ENCODE data around the gene SBK3. TPM values are rescaled to one million over a fixed set of nuclear protein-coding genes. Genes with fewer than 3 reads are reported as not detected.

SBK3 gene
- total RNA-seq, 1 experiment from 2014 or later, result 0.57 TPM

GRCh38 chr19:55567708-55568328 is 22.5 kb upstream of the SBK3 start:
- Mint-ChIP-seq H3K36me3 (ENCODE audit: insufficient read depth, unreplicated experiment) (no peaks in the 10 kb centered on the region), H3K27me3 (ENCODE audit: unreplicated experiment) (peaks cover 27% of the 10 kb centered on the region), H3K4me1 (ENCODE audit: low read depth, unreplicated experiment) (no peaks in the 10 kb centered on the region), H3K4me3 (ENCODE audit: low read depth, unreplicated experiment) (no peak overlapping the region), H3K9me3 (ENCODE audit: low read depth, unreplicated experiment) (no peaks in the 10 kb centered on the region), H3K27ac (ENCODE audit: unreplicated experiment) (no peak overlapping the region)
- BruUV-seq (replicated peaks), result no TSS peak
- intact Hi-C loops (cut with micrococcal nuclease; ENCODE audit: unreplicated experiment), result no loop called here
- TF ChIP-seq CTCF (IDR thresholded peaks at IDR 0.05; ENCODE audit: unreplicated experiment), result no peak
- DNase-seq, result no peak
- CTCF ChIA-PET, result no interaction called here

- Mint-ChIP-seq H3K4me3 (ENCODE audit: low read depth, unreplicated experiment) (no peak overlapping the region), H3K27me3 (ENCODE audit: unreplicated experiment) (peaks cover 27% of the 10 kb centered on the region), H3K4me1 (ENCODE audit: low read depth, unreplicated experiment) (no peaks in the 10 kb centered on the region), H3K36me3 (ENCODE audit: insufficient read depth, unreplicated experiment) (no peaks in the 10 kb centered on the region), H3K9me3 (ENCODE audit: low read depth, unreplicated experiment) (no peaks in the 10 kb centered on the region), H3K27ac (ENCODE audit: unreplicated experiment) (no peak overlapping the region)
- no TSS peak for BruUV-seq (replicated peaks)
- no peak for TF ChIP-seq CTCF (IDR thresholded peaks at IDR 0.05; ENCODE audit: unreplicated experiment)
- intact Hi-C loops (cut with micrococcal nuclease; ENCODE audit: unreplicated experiment), result no loop called here
- CTCF ChIA-PET, result interaction anchor here (1.1 kb wide), 1 partner anchor 19 kb away, joined by 3 read pairs; no protein-coding TSS in a partner anchor
- DNase-seq, result no peak
These were observed 21.5 kb upstream of the SBK3 start for GRCh38 chr19:55566823-55567222.

GRCh38 chr19:55563261-55563690 is 17.9 kb upstream of the SBK3 start:
- TF ChIP-seq CTCF (IDR thresholded peaks at IDR 0.05; ENCODE audit: unreplicated experiment), result no peak
- Mint-ChIP-seq H3K4me3 (ENCODE audit: low read depth, unreplicated experiment) (no peak overlapping the region), H3K36me3 (ENCODE audit: insufficient read depth, unreplicated experiment) (no peaks in the 10 kb centered on the region), H3K27me3 (ENCODE audit: unreplicated experiment) (peaks cover 34% of the 10 kb centered on the region), H3K4me1 (ENCODE audit: low read depth, unreplicated experiment) (no peaks in the 10 kb centered on the region), H3K27ac (ENCODE audit: unreplicated experiment) (no peak overlapping the region), H3K9me3 (ENCODE audit: low read depth, unreplicated experiment) (no peaks in the 10 kb centered on the region)
- intact Hi-C loops (cut with micrococcal nuclease; ENCODE audit: unreplicated experiment), result no loop called here
- BruUV-seq (replicated peaks), result no TSS peak
- CTCF ChIA-PET, result no interaction called here
- no peak for DNase-seq

GRCh38 chr19:55559684-55560083 is 14.3 kb upstream of the SBK3 start:
- Mint-ChIP-seq H3K4me3 (ENCODE audit: low read depth, unreplicated experiment) (no peak overlapping the region), H3K9me3 (ENCODE audit: low read depth, unreplicated experiment) (no peaks in the 10 kb centered on the region), H3K36me3 (ENCODE audit: insufficient read depth, unreplicated experiment) (no peaks in the 10 kb centered on the region), H3K4me1 (ENCODE audit: low read depth, unreplicated experiment) (no peaks in the 10 kb centered on the region), H3K27me3 (ENCODE audit: unreplicated experiment) (peaks cover 26% of the 10 kb centered on the region), H3K27ac (ENCODE audit: unreplicated experiment) (no peak overlapping the region)
- CTCF ChIA-PET, result interaction anchor here (0.6 kb wide), 1 partner anchor 21 kb away, joined by 3 read pairs; no protein-coding TSS in a partner anchor
- intact Hi-C loops (cut with micrococcal nuclease; ENCODE audit: unreplicated experiment), result no loop called here
- BruUV-seq (replicated peaks), result no TSS peak
- no peak for DNase-seq
- no peak for TF ChIP-seq CTCF (IDR thresholded peaks at IDR 0.05; ENCODE audit: unreplicated experiment)

All from Calu3 (cell line).